Caco-2 (cell line): ENCODE measurements around the gene MACC1. TPM values are rescaled to one million over a fixed set of nuclear protein-coding genes. Genes with fewer than 3 reads are reported as not detected.

Experiments used
- BruUV-seq: library from RNA; stranded (reverse); fragments of 400-500 nt; replicated peaks from 2 replicates; lab custom pipeline; 2021; lab: Mats Ljungman, UMichigan
- CTCF ChIA-PET: fragments of 300-600 bp; sonication (Branson Sonifier 250); formaldehyde crosslinking; loops from one replicate; lab custom pipeline; 2022; ENCODE audit warnings: antibody characterized with exemption; lab: Charles Lee
- POLR2A ChIA-PET: fragments of 300-600 bp; sonication (Branson Sonifier 250); formaldehyde crosslinking; loops from one replicate; lab custom pipeline; 2022; ENCODE audit warnings: antibody characterized with exemption; lab: Charles Lee
- DNase-seq, 2 experiments: peaks; one replicate each; pipeline versions ENCODE4 v3.0.0 to v3.0.0-alpha.2; 2020 to 2022
- H3K27me3 ChIP-seq: replicated peaks from 2 replicates; pipeline ENCODE4 v1.6.0; 2011; ENCODE audit warnings: low read length; ENCODE audit not compliant: control insufficient read depth, insufficient read depth
- H3K36me3 ChIP-seq: 2 replicates; pipeline ENCODE4 v1.5.1; 2011; ENCODE audit warnings: low read length; ENCODE audit not compliant: control insufficient read depth, insufficient read depth
- H3K4me1 ChIP-seq: fragments of 250-450 bp; sonication (Bioruptor Pico); 2 replicates; pipeline ENCODE4 v1.5.1; 2020; ENCODE audit warnings: mild to moderate bottlenecking
- H3K4me3 ChIP-seq: 2 replicates; pipeline ENCODE4 v1.5.1; 2011; ENCODE audit warnings: low read depth, mild to moderate bottlenecking, control low read depth, low read length
- H3K9me3 ChIP-seq: fragments of 250-450 bp; sonication (Bioruptor Pico); 2 replicates; pipeline ENCODE4 v1.5.1; 2020; ENCODE audit warnings: mild to moderate bottlenecking, moderate library complexity
- H3K27ac Mint-ChIP-seq: one replicate; pipeline ENCODE4 v1.8.0; 2022; ENCODE audit warnings: mixed read lengths; ENCODE audit not compliant: unreplicated experiment
- H3K27me3 Mint-ChIP-seq: one replicate; pipeline ENCODE4 v1.8.0; 2022; ENCODE audit warnings: mixed read lengths; ENCODE audit not compliant: insufficient read depth, unreplicated experiment
- H3K36me3 Mint-ChIP-seq: one replicate; pipeline ENCODE4 v1.8.0; 2022; ENCODE audit warnings: mild to moderate bottlenecking, mixed read lengths; ENCODE audit not compliant: insufficient read depth, unreplicated experiment
- H3K4me1 Mint-ChIP-seq: one replicate; pipeline ENCODE4 v1.8.0; 2022; ENCODE audit warnings: low read depth, mixed read lengths; ENCODE audit not compliant: unreplicated experiment
- H3K4me3 Mint-ChIP-seq: one replicate; pipeline ENCODE4 v1.8.0; 2022; ENCODE audit warnings: mild to moderate bottlenecking, moderate library complexity, mixed read lengths; ENCODE audit not compliant: unreplicated experiment
- H3K9me3 Mint-ChIP-seq: one replicate; pipeline ENCODE4 v1.8.0; 2022; ENCODE audit warnings: mixed read lengths; ENCODE audit not compliant: unreplicated experiment
- intact Hi-C: fragments of 100-400 bp; cut with micrococcal nuclease; formaldehyde crosslinking; loops from one replicate; pipeline ENCODE4 v1.10.0; 2022; ENCODE audit not compliant: unreplicated experiment
- total RNA-seq: library from RNA; stranded (reverse); gene quantifications from 2 replicates; pipeline ENCODE4 v1.2.3, GENCODE V29; 2022
- TF ChIP-seq, protein P1 (sequence below), 2 experiments: fragments of 200-600 bp in 1 of 2; IDR thresholded peaks; 1 replicate in 1 of 2; 2 replicates in 1 of 2; pipeline versions ENCODE4 v1.5.1 to v1.8.0; 2011 to 2022; ENCODE audit warnings: antibody characterized with exemption in 1 of 2, control low read depth in 1 of 2, inconsistent platforms in 1 of 2, low read depth in 1 of 2, low read length in 1 of 2, mild to moderate bottlenecking in 1 of 2, moderate library complexity in 1 of 2; ENCODE audit not compliant: insufficient read depth in 1 of 2, severe bottlenecking in 1 of 2, unreplicated experiment in 1 of 2

The MACC1 gene
- total RNA-seq, 1 experiment from 2014 or later: 87.7 TPM

DNA sequence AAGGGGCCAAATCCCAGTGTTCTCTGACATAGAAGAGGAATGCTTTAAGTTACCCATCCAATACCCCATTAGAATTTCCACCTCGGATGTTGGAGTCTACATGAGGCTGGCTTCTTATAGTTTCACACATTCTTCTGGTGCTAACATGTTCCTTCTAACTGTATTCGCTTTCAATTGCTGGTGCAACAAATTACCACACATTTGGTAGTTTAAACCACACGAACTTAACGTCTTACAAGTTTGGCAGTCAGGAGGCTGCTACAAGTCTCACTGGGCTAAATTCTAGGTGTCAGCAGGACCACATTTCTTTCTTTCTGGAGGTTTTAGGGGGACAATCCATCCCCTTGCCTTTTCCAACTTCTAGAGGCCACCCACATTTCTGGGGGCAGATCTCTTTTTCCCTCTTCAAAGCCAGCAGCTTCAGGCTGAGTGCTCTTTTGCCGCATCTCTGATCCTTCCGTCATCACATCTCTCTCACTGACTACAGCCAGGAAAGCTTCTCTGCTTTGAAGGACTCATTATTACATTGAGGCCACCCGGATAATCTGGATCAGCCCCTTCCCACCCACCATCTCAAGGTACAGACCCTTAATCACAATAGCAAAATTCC is 5.1 kb upstream of the MACC1 start:
- no TSS peak for BruUV-seq
- no peak for DNase-seq
- peaks cover 56% of the 10 kb centered on the region for H3K4me1 ChIP-seq
- peaks cover 23% of the 10 kb centered on the region for H3K36me3 Mint-ChIP-seq
- H3K4me3 Mint-ChIP-seq: no peak overlapping the region
- ChIA-PET CTCF (interaction anchor here (1.0 kb wide), 1 partner anchor 82 kb away, joined by 4 read pairs; no protein-coding TSS in a partner anchor), POLR2A (no interaction called here)
- H3K9me3 ChIP-seq: no peaks in the 10 kb centered on the region
- TF ChIP-seq, protein P1, sequence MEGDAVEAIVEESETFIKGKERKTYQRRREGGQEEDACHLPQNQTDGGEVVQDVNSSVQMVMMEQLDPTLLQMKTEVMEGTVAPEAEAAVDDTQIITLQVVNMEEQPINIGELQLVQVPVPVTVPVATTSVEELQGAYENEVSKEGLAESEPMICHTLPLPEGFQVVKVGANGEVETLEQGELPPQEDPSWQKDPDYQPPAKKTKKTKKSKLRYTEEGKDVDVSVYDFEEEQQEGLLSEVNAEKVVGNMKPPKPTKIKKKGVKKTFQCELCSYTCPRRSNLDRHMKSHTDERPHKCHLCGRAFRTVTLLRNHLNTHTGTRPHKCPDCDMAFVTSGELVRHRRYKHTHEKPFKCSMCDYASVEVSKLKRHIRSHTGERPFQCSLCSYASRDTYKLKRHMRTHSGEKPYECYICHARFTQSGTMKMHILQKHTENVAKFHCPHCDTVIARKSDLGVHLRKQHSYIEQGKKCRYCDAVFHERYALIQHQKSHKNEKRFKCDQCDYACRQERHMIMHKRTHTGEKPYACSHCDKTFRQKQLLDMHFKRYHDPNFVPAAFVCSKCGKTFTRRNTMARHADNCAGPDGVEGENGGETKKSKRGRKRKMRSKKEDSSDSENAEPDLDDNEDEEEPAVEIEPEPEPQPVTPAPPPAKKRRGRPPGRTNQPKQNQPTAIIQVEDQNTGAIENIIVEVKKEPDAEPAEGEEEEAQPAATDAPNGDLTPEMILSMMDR (IDR thresholded peaks at IDR 0.05; ENCODE audit: insufficient read depth in 1 of 2, low read depth in 1 of 2, low read length in 1 of 2, severe bottlenecking in 1 of 2, unreplicated experiment in 1 of 2): no peak
- peak overlapping the region; percentile 84 for H3K27ac Mint-ChIP-seq
- H3K27me3 Mint-ChIP-seq: no peaks in the 10 kb centered on the region
- peaks cover 61% of the 10 kb centered on the region for H3K4me1 Mint-ChIP-seq
- no peaks in the 10 kb centered on the region for H3K36me3 ChIP-seq
- peaks cover 16% of the 10 kb centered on the region for H3K9me3 Mint-ChIP-seq
- H3K4me3 ChIP-seq: no peak overlapping the region
- H3K27me3 ChIP-seq: no peaks in the 10 kb centered on the region
- intact Hi-C loops: no loop called here

DNA sequence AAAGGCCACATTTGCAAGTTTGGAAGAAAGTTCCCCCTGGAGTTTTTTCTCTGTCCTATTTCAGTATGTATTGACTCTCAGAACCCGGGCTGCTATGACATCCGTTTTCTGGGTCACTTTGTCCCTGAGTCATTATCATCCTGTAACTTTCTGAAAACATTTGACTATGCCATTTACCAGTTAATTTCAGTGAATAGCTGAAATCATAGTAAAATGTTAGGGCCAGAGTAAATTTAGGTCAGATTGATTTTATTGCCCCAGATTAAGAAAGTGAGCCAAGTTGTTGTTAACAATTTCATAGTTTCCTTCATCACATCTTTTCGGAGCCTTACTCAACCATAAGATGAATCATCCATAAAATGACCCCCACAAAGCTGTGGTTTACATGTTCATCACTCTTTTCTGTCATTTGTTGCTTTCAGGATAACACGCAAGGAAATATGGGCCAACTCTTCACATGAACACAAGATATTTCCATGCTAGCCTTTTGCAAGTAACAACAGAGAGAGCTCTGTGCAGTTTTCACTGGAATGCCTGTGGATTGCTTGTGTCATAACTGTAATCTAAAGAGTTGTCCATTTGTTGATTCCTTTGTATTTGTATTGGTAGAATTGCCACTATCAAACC is 3.9 kb upstream of the MACC1 start:
- Histone ChIP-seq H3K27me3 (no peaks in the 10 kb centered on the region), H3K4me1 (peaks cover 46% of the 10 kb centered on the region), H3K9me3 (no peaks in the 10 kb centered on the region), H3K4me3 (no peak overlapping the region), H3K36me3 (no peaks in the 10 kb centered on the region)
- BruUV-seq: no TSS peak
- Mint-ChIP-seq H3K36me3 (peaks cover 26% of the 10 kb centered on the region), H3K27ac (peak overlapping the region; percentile 95), H3K4me3 (peak overlapping the region; percentile 78), H3K9me3 (peaks cover 9% of the 10 kb centered on the region), H3K27me3 (no peaks in the 10 kb centered on the region), H3K4me1 (peaks cover 55% of the 10 kb centered on the region)
- DNase-seq: no peak
- TF ChIP-seq, protein P1 (IDR thresholded peaks at IDR 0.05; ENCODE audit: insufficient read depth in 1 of 2, low read depth in 1 of 2, low read length in 1 of 2, severe bottlenecking in 1 of 2, unreplicated experiment in 1 of 2): no peak
- POLR2A ChIA-PET: interaction anchor here (4.0 kb wide), 1 partner anchor 84 kb away, joined by 25 read pairs; no protein-coding TSS in a partner anchor
- CTCF ChIA-PET: interaction anchor here (1.0 kb wide), 1 partner anchor 83 kb away, joined by 4 read pairs; no protein-coding TSS in a partner anchor
- intact Hi-C loops: loop anchor here (1.0 kb wide), 1 partner anchor 7 kb away; no protein-coding TSS in a partner anchor

DNA sequence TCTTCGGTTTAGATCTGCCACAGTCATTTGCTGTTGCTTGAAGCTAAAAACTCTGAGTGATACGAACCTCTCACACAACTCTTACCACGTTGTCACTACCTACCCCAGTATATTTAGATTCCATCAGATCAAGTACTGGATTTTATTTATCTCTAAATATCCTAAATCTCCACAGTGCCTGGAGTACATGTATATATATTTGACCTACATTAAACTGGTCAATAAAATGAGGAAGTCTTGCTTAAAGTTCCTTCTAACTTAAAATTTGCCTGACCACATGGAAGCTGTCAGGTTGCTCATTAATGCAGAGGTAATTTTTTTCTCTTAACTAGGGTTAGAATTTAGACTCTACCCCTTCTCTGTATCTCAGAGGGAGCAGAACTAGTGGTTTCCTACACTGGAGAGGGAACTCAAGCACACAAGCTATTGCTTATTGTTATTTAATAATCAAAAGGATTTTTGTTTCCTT is 3.1 kb upstream of the MACC1 start:
- Histone ChIP-seq H3K4me3 (no peak overlapping the region), H3K4me1 (peaks cover 49% of the 10 kb centered on the region), H3K36me3 (no peaks in the 10 kb centered on the region), H3K27me3 (no peaks in the 10 kb centered on the region), H3K9me3 (no peaks in the 10 kb centered on the region)
- H3K4me1 Mint-ChIP-seq: peaks cover 48% of the 10 kb centered on the region
- TF ChIP-seq, protein P1 (IDR thresholded peaks at IDR 0.05; ENCODE audit: insufficient read depth in 1 of 2, low read depth in 1 of 2, low read length in 1 of 2, severe bottlenecking in 1 of 2, unreplicated experiment in 1 of 2): no peak
- H3K36me3 Mint-ChIP-seq: peaks cover 28% of the 10 kb centered on the region
- POLR2A ChIA-PET: interaction anchor here (0.8 to 4.0 kb wide), 4 partner anchors 85 to 250 kb away, joined by 4 to 25 read pairs (median 12); partner anchors contain the start of gene ITGB8
- peaks cover 1% of the 10 kb centered on the region for H3K9me3 Mint-ChIP-seq
- no peaks in the 10 kb centered on the region for H3K27me3 Mint-ChIP-seq
- DNase-seq: no peak
- BruUV-seq: TSS peak; percentile 39
- H3K4me3 Mint-ChIP-seq: peak overlapping the region; percentile 78
- CTCF ChIA-PET: interaction anchor here (0.7 to 1.8 kb wide), 5 partner anchors 82 to 473 kb away, joined by 3 to 4 read pairs (median 3); no protein-coding TSS in a partner anchor
- H3K27ac Mint-ChIP-seq: peak overlapping the region; percentile 95
- intact Hi-C loops: loop anchor here (1.0 kb wide), 1 partner anchor 8 kb away; no protein-coding TSS in a partner anchor
